ENCODE data around the gene URB1.

URB1 gene

DNA sequence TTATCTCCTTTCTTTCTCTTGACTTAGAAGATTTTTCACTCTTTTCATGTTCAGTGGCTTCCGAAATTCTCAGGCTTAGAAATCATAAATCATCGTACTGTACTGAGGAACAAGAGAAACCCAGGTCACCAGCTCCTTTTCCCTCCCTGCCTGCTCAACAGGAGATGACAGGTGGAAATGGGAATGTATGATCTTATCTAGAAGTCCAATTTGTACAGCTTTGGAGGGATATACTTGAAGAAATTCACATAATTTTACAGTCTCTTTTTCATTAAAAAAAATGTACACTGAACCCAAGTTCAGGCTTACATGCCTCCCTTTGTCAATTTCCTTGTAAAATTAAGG, 31.4 kb upstream of the URB1 start:
- Histone ChIP-seq H3K27me3 (ENCODE audit: control insufficient read depth, insufficient read depth, low read length, poor library complexity, severe bottlenecking) (no peaks in the 10 kb centered on the region), H3K36me3 (ENCODE audit: control insufficient read depth, insufficient read depth, low read length) (no peaks in the 10 kb centered on the region), H3K27ac (ENCODE audit: insufficient read depth, low read depth, low read length, poor library complexity, severe bottlenecking) (no peak overlapping the region), H3K9me3 (ENCODE audit: control insufficient read depth, low read length) (no peaks in the 10 kb centered on the region), H3K4me3 (ENCODE audit: insufficient read depth, low read depth, low read length) (no peak overlapping the region), H3K4me1 (ENCODE audit: control insufficient read depth, insufficient read depth, low read length) (no peaks in the 10 kb centered on the region)
- 78 to 96% methylated on average over 2 of the region's 2 CpGs for WGBS, 2 experiments

DNA sequence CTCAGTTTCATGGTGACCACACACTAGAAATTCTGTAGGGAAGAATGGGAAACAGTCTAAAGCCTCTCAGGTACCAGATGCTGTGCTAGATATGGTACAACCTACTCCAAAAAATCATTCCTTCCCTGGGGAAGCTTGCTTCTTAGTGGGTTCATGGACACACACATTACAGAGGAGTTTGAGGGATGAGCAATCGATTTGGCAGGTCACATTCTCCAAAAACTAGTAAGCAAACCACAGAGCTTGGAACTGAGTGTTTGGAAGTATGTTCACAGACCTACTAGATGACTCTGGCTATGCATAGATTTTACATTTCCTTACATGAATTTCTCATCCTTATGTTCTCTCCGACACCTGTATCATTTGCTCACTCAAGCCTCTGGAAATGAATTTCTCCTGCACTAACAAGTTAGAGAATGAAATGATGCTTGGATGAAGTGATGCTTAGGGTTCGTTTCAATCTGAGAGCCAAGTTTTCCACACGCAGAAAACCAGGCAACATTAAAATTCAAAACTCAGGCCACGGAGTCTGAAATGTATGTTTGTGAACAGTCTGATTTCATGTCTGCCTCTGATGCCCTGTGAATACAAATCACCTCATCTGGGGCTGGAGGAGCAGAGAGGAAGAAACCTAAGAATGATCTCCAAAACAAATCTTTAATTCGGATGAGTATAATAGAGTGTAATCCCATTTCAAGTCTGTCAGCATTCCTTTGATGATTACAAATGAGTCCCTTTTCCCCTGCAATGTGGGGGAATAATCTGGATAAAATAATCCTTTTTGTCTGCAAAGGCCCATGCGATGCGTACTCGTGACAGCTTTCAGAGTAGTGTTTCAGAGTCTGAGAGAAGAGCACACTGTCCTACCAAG, 30.7 kb upstream of the URB1 start:
- Histone ChIP-seq H3K4me1 (ENCODE audit: control insufficient read depth, insufficient read depth, low read length) (peaks cover under 1% of the 10 kb centered on the region), H3K27ac (ENCODE audit: insufficient read depth, low read depth, low read length, poor library complexity, severe bottlenecking) (no peak overlapping the region), H3K9me3 (ENCODE audit: control insufficient read depth, low read length) (no peaks in the 10 kb centered on the region), H3K27me3 (ENCODE audit: control insufficient read depth, insufficient read depth, low read length, poor library complexity, severe bottlenecking) (no peaks in the 10 kb centered on the region), H3K36me3 (ENCODE audit: control insufficient read depth, insufficient read depth, low read length) (no peaks in the 10 kb centered on the region), H3K4me3 (ENCODE audit: insufficient read depth, low read depth, low read length) (no peak overlapping the region)
- 87 to 88% methylated on average over 9 of the region's 9 CpGs for WGBS, 2 experiments

DNA sequence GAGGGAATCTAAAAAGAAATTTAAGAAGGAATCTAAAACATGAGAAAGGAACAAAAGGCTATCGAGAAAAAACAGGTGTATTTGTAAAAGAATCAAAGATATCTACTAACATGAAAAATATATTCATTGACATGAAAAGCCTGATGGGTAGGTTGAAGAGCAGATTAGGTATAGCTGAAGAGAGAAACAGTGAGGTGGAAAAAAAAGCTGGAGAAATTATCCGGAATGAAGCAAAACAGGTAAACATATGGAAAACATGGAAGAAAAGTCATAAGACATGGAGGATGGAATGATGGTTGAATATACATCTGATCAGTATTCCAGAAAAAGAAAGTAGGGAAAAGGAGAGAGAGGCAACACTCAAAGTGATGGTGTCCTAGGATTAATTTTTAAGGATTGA, 29.3 kb upstream of the URB1 start:
- no peaks in the 10 kb centered on the region for H3K9me3 ChIP-seq (ENCODE audit: control insufficient read depth, low read length)
- H3K27ac ChIP-seq (ENCODE audit: insufficient read depth, low read depth, low read length, poor library complexity, severe bottlenecking), result no peak overlapping the region
- WGBS, 2 experiments, result 95 to 98% methylated on average over 1 to 2 of the region's 2 CpGs
- H3K4me3 ChIP-seq (ENCODE audit: insufficient read depth, low read depth, low read length), result no peak overlapping the region
- H3K27me3 ChIP-seq (ENCODE audit: control insufficient read depth, insufficient read depth, low read length, poor library complexity, severe bottlenecking), result no peaks in the 10 kb centered on the region
- H3K4me1 ChIP-seq (ENCODE audit: control insufficient read depth, insufficient read depth, low read length), result peaks cover 3% of the 10 kb centered on the region
- H3K36me3 ChIP-seq (ENCODE audit: control insufficient read depth, insufficient read depth, low read length), result no peaks in the 10 kb centered on the region

DNA sequence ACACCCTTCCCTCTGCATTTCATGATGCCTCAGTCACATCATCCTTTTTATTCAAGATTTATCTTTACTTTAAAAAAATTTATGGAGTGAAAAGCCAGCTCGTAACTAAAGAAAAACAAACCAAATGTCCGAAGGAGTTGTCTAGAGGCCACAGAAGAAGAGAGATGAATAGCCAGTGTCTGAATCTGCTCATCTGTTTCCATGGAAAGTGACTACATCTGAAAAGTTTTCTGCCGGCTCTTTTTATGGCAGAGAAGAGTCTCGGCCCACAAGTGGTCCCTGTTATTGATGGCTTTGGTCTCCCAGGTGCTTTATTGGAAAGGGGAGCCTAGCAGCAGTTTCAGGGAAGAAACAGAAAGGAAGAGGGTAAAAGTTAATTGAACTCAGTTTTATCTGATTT, 25.3 kb upstream of the URB1 start:
- 90 to 95% methylated on average over 4 of the region's 4 CpGs for WGBS, 2 experiments
- Histone ChIP-seq H3K9me3 (ENCODE audit: control insufficient read depth, low read length) (no peaks in the 10 kb centered on the region), H3K4me3 (ENCODE audit: insufficient read depth, low read depth, low read length) (no peak overlapping the region)

GRCh38 chr21:32415451-32416398, 22.9 kb upstream of the URB1 start:
- WGBS, 2 experiments, result 60 to 61% methylated on average over 11 of the region's 11 CpGs
- Histone ChIP-seq H3K9me3 (ENCODE audit: control insufficient read depth, low read length) (no peaks in the 10 kb centered on the region), H3K27ac (ENCODE audit: insufficient read depth, low read depth, low read length, poor library complexity, severe bottlenecking) (no peak overlapping the region), H3K4me1 (ENCODE audit: control insufficient read depth, insufficient read depth, low read length) (peaks cover 24% of the 10 kb centered on the region), H3K4me3 (ENCODE audit: insufficient read depth, low read depth, low read length) (no peak overlapping the region), H3K36me3 (ENCODE audit: control insufficient read depth, insufficient read depth, low read length) (no peaks in the 10 kb centered on the region), H3K27me3 (ENCODE audit: control insufficient read depth, insufficient read depth, low read length, poor library complexity, severe bottlenecking) (peaks cover 43% of the 10 kb centered on the region)

More for the DNA sequence above, 25.3 kb upstream of the URB1 start:
- H3K27me3 ChIP-seq (ENCODE audit: control insufficient read depth, insufficient read depth, low read length, poor library complexity, severe bottlenecking), result peaks cover 19% of the 10 kb centered on the region
- H3K27ac ChIP-seq (ENCODE audit: insufficient read depth, low read depth, low read length, poor library complexity, severe bottlenecking), result no peak overlapping the region
- H3K36me3 ChIP-seq (ENCODE audit: control insufficient read depth, insufficient read depth, low read length), result no peaks in the 10 kb centered on the region
- peaks cover 21% of the 10 kb centered on the region for H3K4me1 ChIP-seq (ENCODE audit: control insufficient read depth, insufficient read depth, low read length)

DNA sequence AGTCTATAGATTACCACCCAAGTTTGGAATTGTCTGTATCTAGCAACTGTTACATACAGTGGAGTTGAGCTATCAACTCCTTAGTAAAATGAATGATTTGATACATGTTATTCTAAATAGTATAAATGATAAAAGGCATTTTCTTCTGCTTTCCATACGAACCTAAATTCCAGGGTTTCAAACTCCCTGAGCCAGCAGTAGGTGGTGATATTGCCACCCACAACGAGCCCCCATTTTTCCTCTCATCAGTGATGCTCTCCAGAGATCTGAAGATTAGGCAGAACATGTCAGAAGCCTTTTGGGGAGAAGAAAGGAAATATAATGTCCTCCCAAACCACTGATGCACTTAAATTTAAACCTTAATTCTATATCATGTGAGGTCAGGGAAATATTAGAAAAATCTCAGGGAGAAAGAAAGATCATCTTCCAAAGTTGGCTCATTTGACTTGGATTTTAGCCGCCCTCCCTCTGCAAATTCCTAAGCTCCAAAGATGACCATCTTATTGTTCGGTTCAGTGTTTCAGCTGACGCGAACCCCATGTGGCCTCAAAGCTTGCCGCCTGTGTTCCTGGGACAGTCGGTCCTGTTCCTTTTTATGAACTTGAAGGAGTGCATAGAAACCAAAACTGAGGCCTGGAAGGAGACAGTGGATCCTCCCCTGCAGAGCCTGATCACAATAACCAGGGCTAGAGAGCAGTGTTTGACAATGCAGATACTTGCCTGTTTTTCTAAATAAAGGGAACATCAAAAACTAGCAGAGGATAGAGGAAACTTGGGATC, 22.0 kb upstream of the URB1 start:
- Histone ChIP-seq H3K9me3 (ENCODE audit: control insufficient read depth, low read length) (no peaks in the 10 kb centered on the region), H3K4me1 (ENCODE audit: control insufficient read depth, insufficient read depth, low read length) (peaks cover 24% of the 10 kb centered on the region), H3K36me3 (ENCODE audit: control insufficient read depth, insufficient read depth, low read length) (no peaks in the 10 kb centered on the region), H3K4me3 (ENCODE audit: insufficient read depth, low read depth, low read length) (no peak overlapping the region), H3K27ac (ENCODE audit: insufficient read depth, low read depth, low read length, poor library complexity, severe bottlenecking) (no peak overlapping the region), H3K27me3 (ENCODE audit: control insufficient read depth, insufficient read depth, low read length, poor library complexity, severe bottlenecking) (peaks cover 53% of the 10 kb centered on the region)
- 51 to 71% methylated on average over 8 of the region's 8 CpGs for WGBS, 2 experiments

- Histone ChIP-seq H3K27ac (ENCODE audit: insufficient read depth, low read depth, low read length, poor library complexity, severe bottlenecking) (no peak overlapping the region), H3K4me3 (ENCODE audit: insufficient read depth, low read depth, low read length) (no peak overlapping the region), H3K36me3 (ENCODE audit: control insufficient read depth, insufficient read depth, low read length) (no peaks in the 10 kb centered on the region), H3K9me3 (ENCODE audit: control insufficient read depth, low read length) (no peaks in the 10 kb centered on the region), H3K27me3 (ENCODE audit: control insufficient read depth, insufficient read depth, low read length, poor library complexity, severe bottlenecking) (peaks cover 59% of the 10 kb centered on the region), H3K4me1 (ENCODE audit: control insufficient read depth, insufficient read depth, low read length) (peaks cover 24% of the 10 kb centered on the region)
- whole genome bisulfite sequencing, 2 experiments, result 75 to 76% methylated on average over 7 of the region's 7 CpGs
Measured at GRCh38 chr21:32413697-32414578, 21.1 kb upstream of the URB1 start.

GRCh38 chr21:32413015-32413504, 20.2 kb upstream of the URB1 start:
- H3K4me3 ChIP-seq (ENCODE audit: insufficient read depth, low read depth, low read length), result peak overlapping the region; percentile 32
- H3K9me3 ChIP-seq (ENCODE audit: control insufficient read depth, low read length), result no peaks in the 10 kb centered on the region
- peaks cover 22% of the 10 kb centered on the region for H3K4me1 ChIP-seq (ENCODE audit: control insufficient read depth, insufficient read depth, low read length)
- H3K36me3 ChIP-seq (ENCODE audit: control insufficient read depth, insufficient read depth, low read length), result no peaks in the 10 kb centered on the region
- no peak overlapping the region for H3K27ac ChIP-seq (ENCODE audit: insufficient read depth, low read depth, low read length, poor library complexity, severe bottlenecking)
- H3K27me3 ChIP-seq (ENCODE audit: control insufficient read depth, insufficient read depth, low read length, poor library complexity, severe bottlenecking), result peaks cover 59% of the 10 kb centered on the region
- 17 to 19% methylated on average over 32 of the region's 32 CpGs for WGBS, 2 experiments
